ENCODE results near the gene UBE3C. TPM values are rescaled to one million over a fixed set of nuclear protein-coding genes. Genes with fewer than 3 reads are reported as not detected.

Gene UBE3C
- polyA plus RNA-seq, 1 donor (not counting 4 experiments of a cell fraction or from before 2014, with no cell fraction given): 89.3 TPM

GRCh38 chr7:157151626-157152339, 13.1 kb downstream of the UBE3C start:
- H3K36me3 ChIP-seq (ENCODE audit: control insufficient read depth in 2 of 2, extremely low read depth in 1 of 2, insufficient read depth in 2 of 2, low read length in 2 of 2): peaks cover 3 to 21% of the 10 kb centered on the region in 2 experiments
- peaks cover 51% of the 10 kb centered on the region for H4K20me1 ChIP-seq (ENCODE audit: control insufficient read depth, extremely low read depth, insufficient read depth, low read length)

GRCh38 chr7:157152391-157152937, 13.7 kb downstream of the UBE3C start:
- Histone ChIP-seq H3K27ac (ENCODE audit: control insufficient read depth, insufficient read depth, low read length) (no peak overlapping the region), H3K9ac (ENCODE audit: control insufficient read depth, extremely low read depth, insufficient read depth, low read length) (no peak overlapping the region), H3K4me1 (ENCODE audit: control insufficient read depth, extremely low read depth, insufficient read depth, low read length) (peaks cover 13% of the 10 kb centered on the region), H3K9me1 (ENCODE audit: control insufficient read depth, extremely low read depth, insufficient read depth, low read length) (peaks cover 6% of the 10 kb centered on the region), H3K79me2 (ENCODE audit: control insufficient read depth, insufficient read depth, low read length) (peaks cover 100% of the 10 kb centered on the region), H4K20me1 (ENCODE audit: control insufficient read depth, extremely low read depth, insufficient read depth, low read length) (peaks cover 51% of the 10 kb centered on the region), H3K27me3 (ENCODE audit: control insufficient read depth, extremely low read depth, insufficient read depth, low read length) (no peaks in the 10 kb centered on the region), H3K4me3 (ENCODE audit: control insufficient read depth in 2 of 3, extremely low read depth in 1 of 3, insufficient read depth in 2 of 3, low read depth in 1 of 3, low read length in 3 of 3) (no peak overlapping the region), H2AFZ (ENCODE audit: control insufficient read depth, low read length) (no peak overlapping the region), H3K9me3 (ENCODE audit: control insufficient read depth, low read depth, low read length) (no peaks in the 10 kb centered on the region), H3K36me3 (ENCODE audit: control insufficient read depth in 2 of 2, extremely low read depth in 1 of 2, insufficient read depth in 2 of 2, low read length in 2 of 2) (peaks cover 3 to 21% of the 10 kb centered on the region in 2 experiments), H3K4me2 (ENCODE audit: control insufficient read depth, extremely low read depth, insufficient read depth, low read depth, low read length) (peak overlapping the region; percentile 42)
- dilution Hi-C loops (cut with MboI; ENCODE audit: extremely low pct_ligation_motif_present, low sequenced_read_pairs): no loop called here
- DNase-seq (ENCODE audit: low read depth, low spot score) (no peak), FAIRE-seq (peak; percentile 67)
- TF ChIP-seq EZH2 (IDR thresholded peaks at IDR 0.05; ENCODE audit: low read length) (no peak), CTCF (optimal IDR thresholded peaks at IDR 0.05 in 1 of 3, IDR thresholded peaks at IDR 0.05 in 1 of 3, conservative IDR thresholded peaks at IDR 0.05 in 1 of 3; ENCODE audit: extremely low read depth in 1 of 3, insufficient read depth in 2 of 3, low read length in 3 of 3) (no peak)

More at GRCh38 chr7:157151626-157152339, 13.1 kb downstream of the UBE3C start:
- Histone ChIP-seq H3K9me3 (ENCODE audit: control insufficient read depth, low read depth, low read length) (no peaks in the 10 kb centered on the region), H2AFZ (ENCODE audit: control insufficient read depth, low read length) (no peak overlapping the region), H3K27ac (ENCODE audit: control insufficient read depth, insufficient read depth, low read length) (no peak overlapping the region), H3K4me3 (ENCODE audit: control insufficient read depth in 2 of 3, extremely low read depth in 1 of 3, insufficient read depth in 2 of 3, low read depth in 1 of 3, low read length in 3 of 3) (no peak overlapping the region), H3K4me2 (ENCODE audit: control insufficient read depth, extremely low read depth, insufficient read depth, low read depth, low read length) (no peak overlapping the region), H3K27me3 (ENCODE audit: control insufficient read depth, extremely low read depth, insufficient read depth, low read length) (no peaks in the 10 kb centered on the region), H3K79me2 (ENCODE audit: control insufficient read depth, insufficient read depth, low read length) (peaks cover 100% of the 10 kb centered on the region), H3K9ac (ENCODE audit: control insufficient read depth, extremely low read depth, insufficient read depth, low read length) (no peak overlapping the region), H3K4me1 (ENCODE audit: control insufficient read depth, extremely low read depth, insufficient read depth, low read length) (peaks cover 13% of the 10 kb centered on the region), H3K9me1 (ENCODE audit: control insufficient read depth, extremely low read depth, insufficient read depth, low read length) (peaks cover 6% of the 10 kb centered on the region)
- FAIRE-seq: no peak
- no peak for TF ChIP-seq EZH2 (IDR thresholded peaks at IDR 0.05; ENCODE audit: low read length)
- no peak for TF ChIP-seq CTCF (optimal IDR thresholded peaks at IDR 0.05 in 1 of 3, IDR thresholded peaks at IDR 0.05 in 1 of 3, conservative IDR thresholded peaks at IDR 0.05 in 1 of 3; ENCODE audit: extremely low read depth in 1 of 3, insufficient read depth in 2 of 3, low read length in 3 of 3)
- no peak for DNase-seq (ENCODE audit: low read depth, low spot score)
- dilution Hi-C loops (cut with MboI; ENCODE audit: extremely low pct_ligation_motif_present, low sequenced_read_pairs): no loop called here
